K562 (cell line): ENCODE results near the gene CCDC77. TPM values are rescaled to one million over a fixed set of nuclear protein-coding genes. Genes with fewer than 3 reads are reported as not detected.

Experiments
- C11orf30 ChIP-seq: fragments of 450-650 bp; IDR thresholded peaks from 2 replicates; pipeline ENCODE4 v1.6.1; 2016; ENCODE audit warnings: low read depth, mild to moderate bottlenecking
- CHD2 ChIP-seq: IDR thresholded peaks from 2 replicates; pipeline ENCODE4 v1.6.1; 2011; ENCODE audit warnings: low read depth, low read length
- ELK3 ChIP-seq: fragments of 450-650 bp; formaldehyde crosslinking; IDR thresholded peaks from 2 replicates; pipeline ENCODE4 v1.4.0; 2020; ENCODE audit warnings: mild to moderate bottlenecking
- HDAC8 ChIP-seq: fragments of 450-650 bp; IDR thresholded peaks from 2 replicates; pipeline ENCODE4 v1.6.1; 2016; ENCODE audit warnings: mild to moderate bottlenecking, missing genetic modification characterization, moderate library complexity, missing compliant biosample characterization
- MAFK ChIP-seq: IDR thresholded peaks from 2 replicates; pipeline ENCODE4 v1.6.1; 2011; ENCODE audit warnings: low read length, improper control_type of control experiment
- NEUROD1 ChIP-seq: fragments of 150-350 bp; IDR thresholded peaks from 2 replicates; pipeline ENCODE4 v1.6.1; 2014; ENCODE audit warnings: borderline replicate concordance, low read length, low read depth; ENCODE audit not compliant: partially characterized antibody
- NFE2 ChIP-seq: IDR thresholded peaks from 2 replicates; pipeline ENCODE4 v1.6.1; 2014; ENCODE audit warnings: antibody characterized with exemption, low read depth
- NFYB ChIP-seq: IDR thresholded peaks from 2 replicates; pipeline ENCODE4 v1.6.1; 2011; ENCODE audit warnings: mild to moderate bottlenecking, moderate library complexity; ENCODE audit not compliant: insufficient read length; ENCODE audit errors: extremely low read depth
- PKNOX1 ChIP-seq: fragments of 450-650 bp; IDR thresholded peaks from 2 replicates; pipeline ENCODE4 v1.6.1; 2016
- POLR2A ChIP-seq: fragments of 450-650 bp; conservative IDR thresholded peaks from 2 replicates; pipeline ENCODE4 v1.6.1; 2016
- RERE ChIP-seq: sonication (generic); formaldehyde crosslinking; IDR thresholded peaks from 2 replicates; pipeline ENCODE4 v1.8.0; 2023; ENCODE audit warnings: missing genetic modification reagents, mild to moderate bottlenecking, borderline replicate concordance
- TBL1XR1 ChIP-seq, 2 experiments: IDR thresholded peaks; 2 replicates each; pipeline ENCODE4 v1.6.1; 2012; ENCODE audit warnings: improper control_type of control experiment in 2 of 2, low read length in 2 of 2, mild to moderate bottlenecking in 1 of 2
- TBP ChIP-seq: optimal IDR thresholded peaks from 2 replicates; pipeline ENCODE3; 2011; ENCODE audit warnings: low read depth, low read length, improper control_type of control experiment
- ZKSCAN1 ChIP-seq: fragments of 150-350 bp; IDR thresholded peaks from 2 replicates; pipeline ENCODE4 v1.6.1; 2016; ENCODE audit warnings: low read depth, low read length
- ZNF655 ChIP-seq: fragments of 250-450 bp; sonication (Bioruptor Pico); IDR thresholded peaks from 2 replicates; pipeline ENCODE4 v1.5.0; 2021
- polyA plus RNA-seq, 8 experiments: library from polyadenylated mRNA; depleted of rRNA in 4 of 8; stranded (reverse) in 5 of 8; unstranded in 3 of 8; fragments of >200 nt; fragmentation: Nextera tagmentation in 2 of 8; fragmentation: Illumina TruSeq in 1 of 8; extraction: Ambion mirVana in 2 of 8; extraction: Trizol in 1 of 8; gene quantifications; 2 replicates each; pipeline versions ENCODE4 v1.2.1 to v1.2.3, GENCODE V29; 2011 to 2014; ENCODE audit warnings: inconsistent platforms in 1 of 8, missing spikeins in 1 of 8
- total RNA-seq, 7 experiments: library from RNA; depleted of rRNA in 6 of 7; stranded (reverse); fragments of >200 nt in 6 of 7; fragmentation: Illumina TruSeq in 2 of 7; extraction: Trizol in 2 of 7; gene quantifications; 2 replicates each; pipeline versions ENCODE4 v1.2.1 to v1.2.3, GENCODE V29; 2011 to 2021; ENCODE audit warnings: low replicate concordance in 1 of 7
- TF ChIP-seq, protein P1 (sequence below): fragments of 250-450 bp; sonication (Bioruptor Pico); IDR thresholded peaks from 2 replicates; pipeline ENCODE4 v1.8.0; 2022; ENCODE audit warnings: moderate library complexity, mild to moderate bottlenecking, inconsistent platforms
- TF ChIP-seq, protein P2 (sequence below), 2 experiments: fragments of 450-650 bp in 1 of 2; sonication (generic) in 1 of 2; formaldehyde crosslinking; conservative IDR thresholded peaks; 2 replicates each; pipeline versions ENCODE4 v1.4.0 to v1.8.1; 2020 to 2022; ENCODE audit warnings: mild to moderate bottlenecking in 1 of 2, missing genetic modification reagents in 1 of 2

Gene CCDC77
- total and polyA plus RNA-seq, 9 of the 15 experiments (the other 6 are each of a cell fraction or from before 2014, with no cell fraction given) = 10.5 to 26.5 (median 17.8) TPM

GRCh38 chr12:401235-402028 lies at the start of gene CCDC77 (continued):
- TF ChIP-seq PKNOX1 (peak; percentile 27; the same call in 1 of the 2 replicates), RERE (CRISPR knock-in tag) (no peak), NFE2 (no peak), ELK3 (no peak), NEUROD1 (peak; percentile 81), MAFK (no peak), CHD2 (peak; percentile 97), TBL1XR1 (IDR thresholded peaks at IDR 0.05; ENCODE audit: low read length in 2 of 2) (no peak), ZKSCAN1 (no peak), ZNF655 (no peak), TBP (peak; percentile 70), POLR2A (peak; percentile 84), C11orf30 (peak; percentile 67), HDAC8 (tag) (no peak), NFYB (peak; percentile 82)
- TF ChIP-seq, protein P1, sequence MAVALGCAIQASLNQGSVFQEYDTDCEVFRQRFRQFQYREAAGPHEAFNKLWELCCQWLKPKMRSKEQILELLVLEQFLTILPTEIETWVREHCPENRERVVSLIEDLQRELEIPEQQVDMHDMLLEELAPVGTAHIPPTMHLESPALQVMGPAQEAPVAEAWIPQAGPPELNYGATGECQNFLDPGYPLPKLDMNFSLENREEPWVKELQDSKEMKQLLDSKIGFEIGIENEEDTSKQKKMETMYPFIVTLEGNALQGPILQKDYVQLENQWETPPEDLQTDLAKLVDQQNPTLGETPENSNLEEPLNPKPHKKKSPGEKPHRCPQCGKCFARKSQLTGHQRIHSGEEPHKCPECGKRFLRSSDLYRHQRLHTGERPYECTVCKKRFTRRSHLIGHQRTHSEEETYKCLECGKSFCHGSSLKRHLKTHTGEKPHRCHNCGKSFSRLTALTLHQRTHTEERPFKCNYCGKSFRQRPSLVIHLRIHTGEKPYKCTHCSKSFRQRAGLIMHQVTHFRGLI (CRISPR knock-in tag) = no peak
- TF ChIP-seq, protein P2, sequence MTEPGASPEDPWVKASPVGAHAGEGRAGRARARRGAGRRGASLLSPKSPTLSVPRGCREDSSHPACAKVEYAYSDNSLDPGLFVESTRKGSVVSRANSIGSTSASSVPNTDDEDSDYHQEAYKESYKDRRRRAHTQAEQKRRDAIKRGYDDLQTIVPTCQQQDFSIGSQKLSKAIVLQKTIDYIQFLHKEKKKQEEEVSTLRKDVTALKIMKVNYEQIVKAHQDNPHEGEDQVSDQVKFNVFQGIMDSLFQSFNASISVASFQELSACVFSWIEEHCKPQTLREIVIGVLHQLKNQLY (CRISPR knock-in tag; conservative IDR thresholded peaks at IDR 0.05) = no peak
